ENCODE results near the gene NKX1-2. TPM values are rescaled to one million over a fixed set of nuclear protein-coding genes. Genes with fewer than 3 reads are reported as not detected.

Gene NKX1-2
- total and polyA plus RNA-seq, 8 donors: not detected

DNA sequence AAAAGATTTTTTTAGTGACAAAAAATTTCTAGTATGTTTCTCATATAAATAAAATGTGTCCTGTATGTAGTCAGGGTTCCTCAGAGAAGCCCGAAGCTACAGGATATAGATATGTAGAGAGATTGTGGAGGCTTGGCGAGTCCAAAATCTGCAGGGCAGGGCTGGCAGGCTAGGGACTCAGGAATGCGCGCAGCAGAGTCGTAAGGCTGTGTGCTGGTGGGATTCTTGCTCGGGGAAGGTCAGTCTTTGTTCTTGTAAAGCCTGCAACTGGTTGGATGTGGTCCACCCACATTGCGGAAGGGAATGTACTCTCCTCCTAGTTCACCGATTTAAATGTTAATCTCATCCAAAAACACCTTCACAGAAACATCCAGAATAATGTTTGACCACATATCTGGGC, 42.4 kb upstream of the NKX1-2 start:
- DNase-seq: no peak
- H3K9me3 ChIP-seq: peaks cover 0 to under 1% of the 10 kb centered on the region in 2 donors
- H3K36me3 ChIP-seq: no peaks in the 10 kb centered on the region
- H3K4me3 ChIP-seq: no peak overlapping the region
- no peaks in the 10 kb centered on the region for H3K27me3 ChIP-seq
- TF ChIP-seq, protein P1, sequence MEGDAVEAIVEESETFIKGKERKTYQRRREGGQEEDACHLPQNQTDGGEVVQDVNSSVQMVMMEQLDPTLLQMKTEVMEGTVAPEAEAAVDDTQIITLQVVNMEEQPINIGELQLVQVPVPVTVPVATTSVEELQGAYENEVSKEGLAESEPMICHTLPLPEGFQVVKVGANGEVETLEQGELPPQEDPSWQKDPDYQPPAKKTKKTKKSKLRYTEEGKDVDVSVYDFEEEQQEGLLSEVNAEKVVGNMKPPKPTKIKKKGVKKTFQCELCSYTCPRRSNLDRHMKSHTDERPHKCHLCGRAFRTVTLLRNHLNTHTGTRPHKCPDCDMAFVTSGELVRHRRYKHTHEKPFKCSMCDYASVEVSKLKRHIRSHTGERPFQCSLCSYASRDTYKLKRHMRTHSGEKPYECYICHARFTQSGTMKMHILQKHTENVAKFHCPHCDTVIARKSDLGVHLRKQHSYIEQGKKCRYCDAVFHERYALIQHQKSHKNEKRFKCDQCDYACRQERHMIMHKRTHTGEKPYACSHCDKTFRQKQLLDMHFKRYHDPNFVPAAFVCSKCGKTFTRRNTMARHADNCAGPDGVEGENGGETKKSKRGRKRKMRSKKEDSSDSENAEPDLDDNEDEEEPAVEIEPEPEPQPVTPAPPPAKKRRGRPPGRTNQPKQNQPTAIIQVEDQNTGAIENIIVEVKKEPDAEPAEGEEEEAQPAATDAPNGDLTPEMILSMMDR (IDR thresholded peaks at IDR 0.05): no peak
- H3K27ac ChIP-seq: no peak overlapping the region
- ATAC-seq: no peak
- H3K4me1 ChIP-seq: no peaks in the 10 kb centered on the region
- intact Hi-C loops (cut with DNase I): no loop called here

GRCh38 chr10:124491105-124491504, 41.3 kb upstream of the NKX1-2 start:
- no peak for ATAC-seq
- intact Hi-C loops (cut with DNase I): no loop called here
- TF ChIP-seq, protein P1 (IDR thresholded peaks at IDR 0.05): no peak
- no peaks in the 10 kb centered on the region for H3K27me3 ChIP-seq
- no peak for DNase-seq
- no peaks in the 10 kb centered on the region for H3K4me1 ChIP-seq
- no peaks in the 10 kb centered on the region for H3K36me3 ChIP-seq
- H3K4me3 ChIP-seq: no peak overlapping the region
- H3K27ac ChIP-seq: no peak overlapping the region
- peaks cover 0 to 9% of the 10 kb centered on the region in 2 donors for H3K9me3 ChIP-seq

GRCh38 chr10:124486635-124487034, 36.8 kb upstream of the NKX1-2 start:
- TF ChIP-seq, protein P1 (IDR thresholded peaks at IDR 0.05): no peak
- H3K27me3 ChIP-seq: no peaks in the 10 kb centered on the region
- no peak overlapping the region for H3K4me3 ChIP-seq
- no peak overlapping the region for H3K27ac ChIP-seq
- peaks cover 0 to 9% of the 10 kb centered on the region in 2 donors for H3K9me3 ChIP-seq
- intact Hi-C loops (cut with DNase I): no loop called here
- DNase-seq (no peak), ATAC-seq (no peak)
- no peaks in the 10 kb centered on the region for H3K36me3 ChIP-seq
- H3K4me1 ChIP-seq: no peaks in the 10 kb centered on the region

DNA sequence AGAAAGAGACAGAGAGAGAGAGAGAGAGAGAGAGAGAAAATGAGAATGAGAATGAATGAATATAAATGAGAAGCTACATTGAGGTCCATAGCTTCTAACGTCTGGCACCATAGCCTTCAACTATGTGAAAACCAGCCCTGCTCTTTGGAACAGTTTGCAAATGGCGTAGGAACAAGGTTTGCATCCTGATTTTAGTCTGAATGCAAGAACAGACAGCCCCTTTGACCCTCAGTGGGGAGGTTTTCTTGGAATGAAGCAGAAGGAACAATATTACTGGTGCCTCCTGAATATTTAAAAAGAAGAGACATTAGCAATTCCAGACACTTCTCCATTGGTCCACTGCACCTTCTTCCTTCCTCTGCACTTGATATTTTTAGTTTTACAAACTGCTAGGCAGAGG, 34.8 kb upstream of the NKX1-2 start:
- no peaks in the 10 kb centered on the region for H3K36me3 ChIP-seq
- no peak overlapping the region for H3K4me3 ChIP-seq
- ATAC-seq (no peak), DNase-seq (no peak)
- intact Hi-C loops (cut with DNase I): no loop called here
- H3K9me3 ChIP-seq: peaks cover 0 to 9% of the 10 kb centered on the region in 2 donors
- H3K4me1 ChIP-seq: no peaks in the 10 kb centered on the region
- TF ChIP-seq, protein P1 (IDR thresholded peaks at IDR 0.05): no peak
- H3K27ac ChIP-seq: no peak overlapping the region
- no peaks in the 10 kb centered on the region for H3K27me3 ChIP-seq

DNA sequence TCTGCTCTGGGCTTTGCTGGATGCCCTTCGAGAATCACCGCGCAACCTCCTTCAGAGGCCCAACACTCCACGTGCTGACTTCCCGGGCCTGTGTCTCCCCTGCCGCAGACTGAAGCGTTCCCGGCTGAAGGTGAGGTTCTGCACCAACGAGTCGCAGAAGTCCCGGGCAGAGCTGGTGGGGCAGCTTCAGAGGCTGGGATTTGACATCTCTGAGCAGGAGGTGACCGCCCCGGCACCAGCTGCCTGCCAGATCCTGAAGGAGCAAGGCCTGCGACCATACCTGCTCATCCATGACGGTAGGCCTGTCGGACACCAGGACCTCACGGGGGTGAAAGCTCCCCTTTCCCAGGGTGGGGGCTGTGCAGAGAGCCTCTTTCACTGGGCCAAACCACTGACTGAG, 34.2 kb upstream of the NKX1-2 start:
- no peaks in the 10 kb centered on the region for H3K4me1 ChIP-seq
- ATAC-seq: no peak
- TF ChIP-seq, protein P1 (IDR thresholded peaks at IDR 0.05): no peak
- H3K36me3 ChIP-seq: no peaks in the 10 kb centered on the region
- no peak for DNase-seq
- H3K27ac ChIP-seq: no peak overlapping the region
- peaks cover 0 to 9% of the 10 kb centered on the region in 2 donors for H3K9me3 ChIP-seq
- no peaks in the 10 kb centered on the region for H3K27me3 ChIP-seq
- H3K4me3 ChIP-seq: no peak overlapping the region
- intact Hi-C loops (cut with DNase I): no loop called here
